Upper lobe of right lung (tissue), 1 donor: Measurements from ENCODE around the gene B3GNT7. TPM values are rescaled to one million over a fixed set of nuclear protein-coding genes. Genes with fewer than 3 reads are reported as not detected.

ENCODE experiments used
- ATAC-seq: fragments of 200-7000 bp; cut with Tn5 transposase; one replicate; pipeline ENCODE4 v1.9.1; 2020; ENCODE audit warnings: mild to moderate bottlenecking, moderate library complexity
- DNase-seq: peaks from one replicate; pipeline ENCODE4 v3.0.0-alpha.2; 2020
- H3K27ac ChIP-seq: fragments of 200-600 bp; one replicate; pipeline ENCODE4 v1.8.0; 2022
- H3K27me3 ChIP-seq: fragments of 200-600 bp; one replicate; pipeline ENCODE4 v1.8.0; 2022; ENCODE audit warnings: mild to moderate bottlenecking
- H3K36me3 ChIP-seq: fragments of 200-600 bp; one replicate; pipeline ENCODE4 v1.8.0; 2022
- H3K4me1 ChIP-seq: fragments of 200-600 bp; one replicate; pipeline ENCODE4 v1.8.0; 2022
- H3K4me3 ChIP-seq: fragments of 200-600 bp; one replicate; pipeline ENCODE4 v1.8.0; 2022; ENCODE audit warnings: mild to moderate bottlenecking
- H3K9me3 ChIP-seq: fragments of 200-600 bp; one replicate; pipeline ENCODE4 v1.8.0; 2022
- CTCF ChIP-seq: fragments of 200-600 bp; IDR thresholded peaks from one replicate; pipeline ENCODE4 v1.8.0; 2022; ENCODE audit warnings: antibody characterized with exemption
- intact Hi-C: fragments of 100-400 bp; cut with DNase I; formaldehyde crosslinking; loops from one replicate; pipeline ENCODE4 v1.11.0; 2022
- total RNA-seq: library from RNA; stranded (reverse); fragmentation: NEBNext Ultra II Directional; extraction: Animal tissue kit (Norgen Biotek cat#: 25700); gene quantifications from one replicate; pipeline ENCODE4 v1.2.1, GENCODE V29; 2021
- donor health status: DM: no; HTN: yes; CAD: no; lungs with severe emphysema.

B3GNT7 gene
- total RNA-seq, 1 donor from 2014 or later: 53.5 TPM

GRCh38 chr2:231357931-231358330 lies 37.6 kb upstream of the B3GNT7 start:
- Histone ChIP-seq H3K27ac (no peak overlapping the region), H3K4me3 (no peak overlapping the region), H3K27me3 (no peaks in the 10 kb centered on the region), H3K9me3 (no peaks in the 10 kb centered on the region), H3K4me1 (peaks cover 3% of the 10 kb centered on the region), H3K36me3 (no peaks in the 10 kb centered on the region)
- ATAC-seq (no peak), DNase-seq (no peak)
- intact Hi-C loops: no loop called here
- no peak for TF ChIP-seq CTCF

- intact Hi-C loops: no loop called here
- Histone ChIP-seq H3K27me3 (no peaks in the 10 kb centered on the region), H3K27ac (no peak overlapping the region), H3K4me3 (no peak overlapping the region), H3K36me3 (no peaks in the 10 kb centered on the region), H3K9me3 (no peaks in the 10 kb centered on the region), H3K4me1 (peaks cover 4% of the 10 kb centered on the region)
- DNase-seq: no peak
- no peak for TF ChIP-seq CTCF
- no peak for ATAC-seq
These were observed 36.1 kb upstream of the B3GNT7 start for GRCh38 chr2:231359441-231359840.

DNA sequence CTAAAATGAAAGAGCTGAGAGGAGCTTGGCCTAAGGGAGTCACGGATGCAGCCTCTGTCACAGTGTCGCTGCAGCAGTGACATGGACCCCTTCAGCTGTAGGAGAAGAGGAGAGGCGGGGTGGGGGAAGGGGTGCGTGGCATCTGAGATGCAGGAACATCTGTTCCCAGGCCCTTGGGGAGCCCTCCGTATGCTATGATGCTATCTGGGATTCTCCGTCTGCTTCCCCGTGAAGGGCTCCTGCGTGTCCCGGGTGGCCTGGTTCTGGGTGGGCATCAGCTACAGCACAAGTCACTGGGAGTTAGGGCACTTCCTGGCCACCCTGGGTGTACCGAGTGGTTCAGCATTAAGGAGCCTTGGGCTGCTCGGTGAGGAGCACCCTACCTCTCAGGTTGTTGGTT lies 35.6 kb upstream of the B3GNT7 start:
- H3K4me1 ChIP-seq: peaks cover 4% of the 10 kb centered on the region
- no peaks in the 10 kb centered on the region for H3K27me3 ChIP-seq
- H3K4me3 ChIP-seq: no peak overlapping the region
- ATAC-seq (no peak), DNase-seq (no peak)
- no peaks in the 10 kb centered on the region for H3K9me3 ChIP-seq
- H3K27ac ChIP-seq: no peak overlapping the region
- TF ChIP-seq CTCF: no peak
- no peaks in the 10 kb centered on the region for H3K36me3 ChIP-seq
- intact Hi-C loops: no loop called here

DNA sequence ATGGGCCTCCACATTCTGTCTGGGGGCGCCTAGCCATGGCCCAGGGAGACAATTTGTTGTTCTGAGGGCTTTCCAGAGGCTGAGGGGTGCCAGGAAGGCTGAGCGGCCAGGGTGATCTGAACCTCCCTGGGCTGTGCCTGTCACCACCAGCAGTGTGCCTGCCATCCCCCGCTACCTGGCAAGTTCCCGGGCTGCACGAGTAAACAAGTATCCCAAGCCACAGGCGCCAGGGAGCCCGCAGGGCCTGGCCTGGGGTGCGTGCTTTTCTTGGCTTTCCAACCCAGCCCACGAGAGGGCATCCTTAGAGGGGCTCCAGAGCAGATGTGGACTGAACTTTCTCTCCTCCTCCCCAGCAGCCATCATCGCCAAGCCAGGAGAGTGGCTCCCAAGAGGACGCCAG lies 35.1 kb upstream of the B3GNT7 start:
- TF ChIP-seq CTCF: no peak
- Histone ChIP-seq H3K4me3 (no peak overlapping the region), H3K36me3 (no peaks in the 10 kb centered on the region), H3K4me1 (peaks cover 4% of the 10 kb centered on the region), H3K9me3 (no peaks in the 10 kb centered on the region), H3K27me3 (no peaks in the 10 kb centered on the region), H3K27ac (no peak overlapping the region)
- intact Hi-C loops: no loop called here
- ATAC-seq: no peak
- DNase-seq: no peak

GRCh38 chr2:231360881-231361371 lies 34.6 kb upstream of the B3GNT7 start:
- no peaks in the 10 kb centered on the region for H3K27me3 ChIP-seq
- H3K9me3 ChIP-seq: no peaks in the 10 kb centered on the region
- no peak overlapping the region for H3K4me3 ChIP-seq
- no peak for TF ChIP-seq CTCF
- peak overlapping the region; percentile 55 for H3K27ac ChIP-seq
- no peaks in the 10 kb centered on the region for H3K36me3 ChIP-seq
- H3K4me1 ChIP-seq: peaks cover 4% of the 10 kb centered on the region
- ATAC-seq (peak; percentile 50), DNase-seq (no peak)
- intact Hi-C loops: no loop called here
